WERI-Rb-1 (cell line): ENCODE data around the gene ZNF253.
"Not testable (repeated sequence)": the region's sequence is repeated elsewhere in the genome, so short reads cannot be mapped to it uniquely, and the experiment has no call there.

Source experiments
- DNase-seq: peaks from one replicate; pipeline ENCODE4 v3.0.0-alpha.2; 2020
- H3K27ac ChIP-seq: fragments of 250-450 bp; sonication (Bioruptor Pico); 2 replicates; pipeline ENCODE4 v1.5.1; 2020; ENCODE audit warnings: mild to moderate bottlenecking, moderate library complexity
- H3K27me3 ChIP-seq: fragments of 250-450 bp; sonication (Bioruptor Pico); 2 replicates; pipeline ENCODE4 v1.5.1; 2021; ENCODE audit warnings: mild to moderate bottlenecking, low read depth, moderate library complexity; ENCODE audit not compliant: insufficient read depth, severe bottlenecking
- H3K36me3 ChIP-seq: fragments of 250-450 bp; sonication (Bioruptor Pico); 2 replicates; pipeline ENCODE4 v1.5.1; 2020; ENCODE audit warnings: mild to moderate bottlenecking, moderate library complexity
- H3K4me3 ChIP-seq: 2 replicates; pipeline ENCODE4 v1.5.1; 2011; ENCODE audit warnings: low read depth, mild to moderate bottlenecking, control low read depth, low read length
- H3K9me3 ChIP-seq: fragments of 250-450 bp; sonication (Bioruptor Pico); 2 replicates; pipeline ENCODE4 v1.5.1; 2021; ENCODE audit warnings: mild to moderate bottlenecking, moderate library complexity; ENCODE audit not compliant: severe bottlenecking
- CTCF ChIP-seq: IDR thresholded peaks from 2 replicates; pipeline ENCODE4 v1.5.1; 2011; ENCODE audit warnings: low read depth, mild to moderate bottlenecking, control low read depth, inconsistent platforms, low read length

The ZNF253 gene

GRCh38 chr19:19858751-19859150, 6.9 kb upstream of the ZNF253 start:
- TF ChIP-seq CTCF: no peak
- Histone ChIP-seq H3K9me3 (peaks cover 5% of the 10 kb centered on the region), H3K27ac (no peak overlapping the region), H3K27me3 (no peaks in the 10 kb centered on the region), H3K36me3 (no peaks in the 10 kb centered on the region), H3K4me3 (no peak overlapping the region)
- DNase-seq: no peak

GRCh38 chr19:19860756-19861390, 4.8 kb upstream of the ZNF253 start:
- TF ChIP-seq CTCF: no peak
- Histone ChIP-seq H3K4me3 (no peak overlapping the region), H3K27ac (no peak overlapping the region), H3K36me3 (peaks cover under 1% of the 10 kb centered on the region), H3K27me3 (no peaks in the 10 kb centered on the region), H3K9me3 (peaks cover 12% of the 10 kb centered on the region)
- no peak for DNase-seq

GRCh38 chr19:19866611-19867248, 1.0 kb downstream of the ZNF253 start:
- Histone ChIP-seq H3K9me3 (peaks cover 12% of the 10 kb centered on the region), H3K36me3 (peaks cover 21% of the 10 kb centered on the region), H3K27me3 (no peaks in the 10 kb centered on the region), H3K4me3 (peak overlapping the region; percentile 95), H3K27ac (peak overlapping the region; percentile 99)
- no peak for TF ChIP-seq CTCF
- peak; percentile 38 for DNase-seq

- H3K9me3 ChIP-seq, H3K27me3 ChIP-seq, H3K4me3 ChIP-seq, DNase-seq, H3K27ac ChIP-seq: not testable (repeated sequence)
- H3K36me3 ChIP-seq: peaks cover 51% of the 10 kb centered on the region
Observed at GRCh38 chr19:19870086-19870485, 4.4 kb downstream of the ZNF253 start.

GRCh38 chr19:19871932-19872331, 6.2 kb downstream of the ZNF253 start:
- no peak overlapping the region for H3K27ac ChIP-seq
- H3K36me3 ChIP-seq: peaks cover 48% of the 10 kb centered on the region
- H3K27me3 ChIP-seq: no peaks in the 10 kb centered on the region
- DNase-seq: no peak
- H3K4me3 ChIP-seq: no peak overlapping the region
- no peaks in the 10 kb centered on the region for H3K9me3 ChIP-seq
- TF ChIP-seq CTCF: no peak

- no peak overlapping the region for H3K27ac ChIP-seq
- DNase-seq: no peak
- no peak for TF ChIP-seq CTCF
- no peaks in the 10 kb centered on the region for H3K27me3 ChIP-seq
- H3K4me3 ChIP-seq: no peak overlapping the region
- H3K36me3 ChIP-seq: peaks cover 48% of the 10 kb centered on the region
- H3K9me3 ChIP-seq: no peaks in the 10 kb centered on the region
Observed at GRCh38 chr19:19873381-19873780, 7.7 kb downstream of the ZNF253 start.
